Left ventricle myocardium inferior (tissue), 1 donor: ENCODE data around the gene HLA-DOB. TPM values are rescaled to one million over a fixed set of nuclear protein-coding genes. Genes with fewer than 3 reads are reported as not detected.

Experiments
- DNase-seq: peaks from one replicate; pipeline ENCODE4 v3.0.0-alpha.2; 2020
- H3K27ac ChIP-seq: fragments of 200-600 bp; replicated peaks from 2 replicates; pipeline ENCODE4 v1.8.0; 2021
- H3K27me3 ChIP-seq: fragments of 200-600 bp; 2 replicates; pipeline ENCODE4 v1.8.0; 2021; ENCODE audit warnings: low read depth
- H3K36me3 ChIP-seq: fragments of 200-600 bp; 2 replicates; pipeline ENCODE4 v1.8.0; 2021
- H3K4me1 ChIP-seq: fragments of 200-600 bp; 2 replicates; pipeline ENCODE4 v1.8.0; 2021
- H3K4me3 ChIP-seq: fragments of 200-600 bp; 2 replicates; pipeline ENCODE4 v1.8.0; 2021; ENCODE audit warnings: mild to moderate bottlenecking, moderate library complexity
- H3K9me3 ChIP-seq: fragments of 200-600 bp; replicated peaks from 2 replicates; pipeline ENCODE4 v1.8.0; 2021
- CTCF ChIP-seq: fragments of 200-600 bp; IDR thresholded peaks from 2 replicates; pipeline ENCODE4 v1.8.0; 2021; ENCODE audit warnings: antibody characterized with exemption, mild to moderate bottlenecking, borderline replicate concordance
- intact Hi-C: fragments of 100-400 bp; cut with micrococcal nuclease; formaldehyde crosslinking; loops from one replicate; pipeline ENCODE4 v1.11.0; 2022
- total RNA-seq: library from RNA; stranded (reverse); fragmentation: NEBNext Ultra II Directional; extraction: Animal tissue kit (Norgen Biotek cat#: 25700); gene quantifications from one replicate; pipeline ENCODE4 v1.2.1, GENCODE V29; 2021
- donor health status: DM: no; HTN: yes; CAD: no; lungs with severe emphysema.

HLA-DOB gene
- total RNA-seq, 1 donor from 2014 or later = not detected

- Histone ChIP-seq H3K9me3 (no peaks in the 10 kb centered on the region), H3K27me3 (no peaks in the 10 kb centered on the region), H3K4me3 (peak overlapping the region; percentile 90), H3K27ac (peak overlapping the region; percentile 98), H3K4me1 (peaks cover 30% of the 10 kb centered on the region), H3K36me3 (peaks cover 46% of the 10 kb centered on the region)
- no peak for TF ChIP-seq CTCF
- no peak for DNase-seq
- intact Hi-C loops = no loop called here
Observed at GRCh38 chr6:32837651-32838113, 20.9 kb upstream of the HLA-DOB start.

- Histone ChIP-seq H3K4me1 (peaks cover 22% of the 10 kb centered on the region), H3K27me3 (no peaks in the 10 kb centered on the region), H3K4me3 (no peak overlapping the region), H3K9me3 (no peaks in the 10 kb centered on the region), H3K27ac (no peak overlapping the region), H3K36me3 (peaks cover 46% of the 10 kb centered on the region)
- DNase-seq = no peak
- TF ChIP-seq CTCF = no peak
- intact Hi-C loops = no loop called here
Observed at GRCh38 chr6:32836873-32837272, 20.1 kb upstream of the HLA-DOB start.

- no peak for TF ChIP-seq CTCF
- H3K4me3 ChIP-seq = no peak overlapping the region
- DNase-seq = no peak
- no peaks in the 10 kb centered on the region for H3K9me3 ChIP-seq
- H3K27me3 ChIP-seq = no peaks in the 10 kb centered on the region
- H3K36me3 ChIP-seq = peaks cover 45% of the 10 kb centered on the region
- H3K4me1 ChIP-seq = peaks cover 21% of the 10 kb centered on the region
- intact Hi-C loops = no loop called here
- H3K27ac ChIP-seq = no peak overlapping the region
Observed at GRCh38 chr6:32835167-32835893, 18.5 kb upstream of the HLA-DOB start.

- Histone ChIP-seq H3K27me3 (no peaks in the 10 kb centered on the region), H3K9me3 (no peaks in the 10 kb centered on the region), H3K36me3 (peaks cover 59% of the 10 kb centered on the region), H3K4me1 (peaks cover 16% of the 10 kb centered on the region), H3K4me3 (no peak overlapping the region), H3K27ac (no peak overlapping the region)
- no peak for DNase-seq
- no peak for TF ChIP-seq CTCF
- intact Hi-C loops = no loop called here
Observed at GRCh38 chr6:32833664-32834063, 16.9 kb upstream of the HLA-DOB start.

- Histone ChIP-seq H3K4me3 (no peak overlapping the region), H3K4me1 (peaks cover 6% of the 10 kb centered on the region), H3K27ac (no peak overlapping the region), H3K27me3 (no peaks in the 10 kb centered on the region), H3K9me3 (no peaks in the 10 kb centered on the region), H3K36me3 (peaks cover 60% of the 10 kb centered on the region)
- intact Hi-C loops = no loop called here
- DNase-seq = no peak
- no peak for TF ChIP-seq CTCF
Observed at GRCh38 chr6:32832535-32832934, 15.7 kb upstream of the HLA-DOB start.
